Measurements from ENCODE around the gene TOMM70.
"Not testable (repeated sequence)": the region's sequence is repeated elsewhere in the genome, so short reads cannot be mapped to it uniquely, and the experiment has no call there.

The TOMM70 gene

GRCh38 chr3:100400780-100401673 lies at the start of gene TOMM70, which contains the start of gene LNP1:
Gene TOMM70 (minus strand): TSS chr3:100401089. CDS start chr3:100400949, 140 bp downstream.
Gene LNP1 (plus strand): TSS chr3:100401539. CDS start chr3:100429730, 28,191 bp downstream.
- DNase-seq (ENCODE audit: low spot score): peak; percentile 94

- DNase-seq (ENCODE audit: low spot score): no peak
These were observed 48.3 kb upstream of the TOMM70 start for GRCh38 chr3:100449214-100449613.

GRCh38 chr3:100448079-100448478 lies 47.2 kb upstream of the TOMM70 start:
- no peak for DNase-seq (ENCODE audit: low spot score)

- DNase-seq (ENCODE audit: low spot score): not testable (repeated sequence)
These were observed 46.2 kb upstream of the TOMM70 start for GRCh38 chr3:100447067-100447466.

- no peak for DNase-seq (ENCODE audit: low spot score)
These were observed 42.8 kb upstream of the TOMM70 start for GRCh38 chr3:100443690-100444089.

GRCh38 chr3:100440895-100441294 lies 40.0 kb upstream of the TOMM70 start:
- DNase-seq (ENCODE audit: low spot score): no peak

GRCh38 chr3:100438623-100438974 lies 37.7 kb upstream of the TOMM70 start:
- DNase-seq (ENCODE audit: low spot score): no peak

- DNase-seq (ENCODE audit: low spot score): no peak
These were observed 37.1 kb upstream of the TOMM70 start for GRCh38 chr3:100437721-100438622.

- DNase-seq (ENCODE audit: low spot score): no peak
These were observed 36.1 kb upstream of the TOMM70 start for GRCh38 chr3:100436951-100437350.

GRCh38 chr3:100429187-100429716 lies 28.4 kb upstream of the TOMM70 start:
- DNase-seq (ENCODE audit: low spot score): no peak

- no peak for DNase-seq (ENCODE audit: low spot score)
These were observed 26.8 kb upstream of the TOMM70 start for GRCh38 chr3:100427699-100428098.

GRCh38 chr3:100426067-100426682 lies 25.3 kb upstream of the TOMM70 start:
- no peak for DNase-seq (ENCODE audit: low spot score)

GRCh38 chr3:100425316-100425715 lies 24.4 kb upstream of the TOMM70 start:
- DNase-seq (ENCODE audit: low spot score): no peak

GRCh38 chr3:100424261-100424660 lies 23.4 kb upstream of the TOMM70 start:
- DNase-seq (ENCODE audit: low spot score): no peak

- DNase-seq (ENCODE audit: low spot score): no peak
These were observed 22.7 kb upstream of the TOMM70 start for GRCh38 chr3:100423611-100424010.

- no peak for DNase-seq (ENCODE audit: low spot score)
These were observed 20.0 kb upstream of the TOMM70 start for GRCh38 chr3:100420885-100421284.

GRCh38 chr3:100419406-100419805 lies 18.5 kb upstream of the TOMM70 start:
- no peak for DNase-seq (ENCODE audit: low spot score)

- no peak for DNase-seq (ENCODE audit: low spot score)
These were observed 16.0 kb upstream of the TOMM70 start for GRCh38 chr3:100416863-100417262.

GRCh38 chr3:100416176-100416575 lies 15.3 kb upstream of the TOMM70 start:
- DNase-seq (ENCODE audit: low spot score): no peak

GRCh38 chr3:100413613-100414012 lies 12.7 kb upstream of the TOMM70 start:
- no peak for DNase-seq (ENCODE audit: low spot score)

GRCh38 chr3:100412912-100413590 lies 12.2 kb upstream of the TOMM70 start:
- DNase-seq (ENCODE audit: low spot score): no peak

Measured in AG20443 (cell line).